ENCODE measurements around the gene MAGEA8.

DNA sequence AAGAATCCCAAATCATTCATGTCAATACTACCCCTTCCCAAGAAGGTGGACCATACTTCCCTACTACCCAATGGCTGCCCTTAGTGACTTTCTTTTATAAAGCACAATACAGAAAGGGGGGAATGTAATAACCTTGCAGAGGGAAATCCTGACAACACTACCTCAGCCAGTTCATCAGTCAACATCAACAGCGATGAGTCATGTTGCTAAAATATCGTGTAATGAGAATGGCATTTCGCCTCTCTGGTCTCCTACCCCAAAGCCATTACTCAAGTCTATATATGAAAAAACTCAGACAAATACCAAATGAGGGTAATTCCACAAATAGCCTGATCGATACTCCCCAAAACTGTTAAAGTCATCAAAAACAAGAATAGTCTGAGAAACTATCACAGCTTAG, 3.3 kb upstream of the MAGEA8 start:
- no peak for TF ChIP-seq POLR2A (IDR thresholded peaks at IDR 0.05)
- TF ChIP-seq, protein P1, sequence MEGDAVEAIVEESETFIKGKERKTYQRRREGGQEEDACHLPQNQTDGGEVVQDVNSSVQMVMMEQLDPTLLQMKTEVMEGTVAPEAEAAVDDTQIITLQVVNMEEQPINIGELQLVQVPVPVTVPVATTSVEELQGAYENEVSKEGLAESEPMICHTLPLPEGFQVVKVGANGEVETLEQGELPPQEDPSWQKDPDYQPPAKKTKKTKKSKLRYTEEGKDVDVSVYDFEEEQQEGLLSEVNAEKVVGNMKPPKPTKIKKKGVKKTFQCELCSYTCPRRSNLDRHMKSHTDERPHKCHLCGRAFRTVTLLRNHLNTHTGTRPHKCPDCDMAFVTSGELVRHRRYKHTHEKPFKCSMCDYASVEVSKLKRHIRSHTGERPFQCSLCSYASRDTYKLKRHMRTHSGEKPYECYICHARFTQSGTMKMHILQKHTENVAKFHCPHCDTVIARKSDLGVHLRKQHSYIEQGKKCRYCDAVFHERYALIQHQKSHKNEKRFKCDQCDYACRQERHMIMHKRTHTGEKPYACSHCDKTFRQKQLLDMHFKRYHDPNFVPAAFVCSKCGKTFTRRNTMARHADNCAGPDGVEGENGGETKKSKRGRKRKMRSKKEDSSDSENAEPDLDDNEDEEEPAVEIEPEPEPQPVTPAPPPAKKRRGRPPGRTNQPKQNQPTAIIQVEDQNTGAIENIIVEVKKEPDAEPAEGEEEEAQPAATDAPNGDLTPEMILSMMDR (IDR thresholded peaks at IDR 0.05), result no peak
